Gastrocnemius medialis (tissue), 4 donors: ENCODE data around the gene MRFAP1.

ENCODE experiments used
- POLR2A ChIP-seq, 2 donors: fragments of 450-650 bp; IDR thresholded peaks; one replicate each; pipeline ENCODE4 v1.6.1; 2017; ENCODE audit warnings: antibody characterized with exemption in 2 of 2, mild to moderate bottlenecking in 2 of 2, moderate library complexity in 2 of 2
- TF ChIP-seq, protein P1 (sequence below), 5 experiments: fragments of 450-650 bp in 3 of 5; fragments of 200-600 bp in 2 of 5; sonication (generic) in 2 of 5; IDR thresholded peaks in 4 of 5; conservative IDR thresholded peaks in 1 of 5; 1 replicate in 4 of 5; 2 replicates in 1 of 5; pipeline ENCODE4 v1.5.1; 2016 to 2019; ENCODE audit warnings: antibody characterized with exemption in 5 of 5, mild to moderate bottlenecking in 3 of 5, moderate library complexity in 3 of 5

DNA sequence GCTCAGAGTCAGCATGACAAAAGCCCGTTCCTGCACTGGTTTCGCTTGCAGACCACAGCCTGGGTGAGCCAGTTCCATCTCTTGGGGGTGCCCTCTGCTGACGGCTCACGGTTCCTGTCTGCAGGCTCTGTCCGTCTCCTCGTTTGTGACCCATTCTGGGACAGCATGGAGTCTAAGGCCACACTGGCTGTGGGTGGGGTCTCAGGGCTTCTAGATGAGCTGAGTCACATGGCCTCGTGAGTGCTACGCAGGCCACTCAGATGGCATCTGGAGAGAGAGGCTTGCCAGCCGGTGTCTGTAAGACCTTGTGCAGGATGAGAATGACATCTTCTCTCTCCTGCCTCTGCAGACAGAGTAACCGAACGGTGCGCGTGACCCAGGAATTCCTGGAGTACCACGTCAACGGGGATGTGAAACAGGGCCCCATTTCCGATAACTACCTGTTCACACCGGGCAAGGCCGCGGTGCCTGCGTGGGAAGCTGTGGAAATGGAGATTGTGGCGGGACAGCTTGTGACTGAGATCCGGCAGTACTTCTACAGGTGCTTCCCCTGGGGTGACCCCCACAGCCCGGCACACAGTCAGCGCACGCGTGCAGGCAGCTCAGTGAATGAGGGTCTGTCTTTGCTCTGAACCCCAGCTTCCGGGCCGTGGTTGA, 31.6 kb upstream of the MRFAP1 start:
- TF ChIP-seq, protein P1, sequence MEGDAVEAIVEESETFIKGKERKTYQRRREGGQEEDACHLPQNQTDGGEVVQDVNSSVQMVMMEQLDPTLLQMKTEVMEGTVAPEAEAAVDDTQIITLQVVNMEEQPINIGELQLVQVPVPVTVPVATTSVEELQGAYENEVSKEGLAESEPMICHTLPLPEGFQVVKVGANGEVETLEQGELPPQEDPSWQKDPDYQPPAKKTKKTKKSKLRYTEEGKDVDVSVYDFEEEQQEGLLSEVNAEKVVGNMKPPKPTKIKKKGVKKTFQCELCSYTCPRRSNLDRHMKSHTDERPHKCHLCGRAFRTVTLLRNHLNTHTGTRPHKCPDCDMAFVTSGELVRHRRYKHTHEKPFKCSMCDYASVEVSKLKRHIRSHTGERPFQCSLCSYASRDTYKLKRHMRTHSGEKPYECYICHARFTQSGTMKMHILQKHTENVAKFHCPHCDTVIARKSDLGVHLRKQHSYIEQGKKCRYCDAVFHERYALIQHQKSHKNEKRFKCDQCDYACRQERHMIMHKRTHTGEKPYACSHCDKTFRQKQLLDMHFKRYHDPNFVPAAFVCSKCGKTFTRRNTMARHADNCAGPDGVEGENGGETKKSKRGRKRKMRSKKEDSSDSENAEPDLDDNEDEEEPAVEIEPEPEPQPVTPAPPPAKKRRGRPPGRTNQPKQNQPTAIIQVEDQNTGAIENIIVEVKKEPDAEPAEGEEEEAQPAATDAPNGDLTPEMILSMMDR (IDR thresholded peaks at IDR 0.05 in 4 of 5, conservative IDR thresholded peaks at IDR 0.05 in 1 of 5), result no peak
- no peak for TF ChIP-seq POLR2A (IDR thresholded peaks at IDR 0.05)
